GM18517 (cell line): ENCODE results near the gene SLC16A9.

Experiments used
- ATAC-seq: cut with Tn5 transposase; IDR thresholded peaks from one replicate; pipeline ENCODE4 v1.9.1; 2021; ENCODE audit warnings: mild to moderate bottlenecking, moderate library complexity; ENCODE audit not compliant: unreplicated experiment

Gene SLC16A9

GRCh38 chr10:59720377-59720776 is 10.7 kb upstream of the SLC16A9 start:
- ATAC-seq: no peak

- ATAC-seq: no peak
These were observed 9.7 kb upstream of the SLC16A9 start for GRCh38 chr10:59719374-59719773.

- no peak for ATAC-seq
These were observed 8.6 kb upstream of the SLC16A9 start for GRCh38 chr10:59718257-59718656.

- no peak for ATAC-seq
These were observed 3.7 kb upstream of the SLC16A9 start for GRCh38 chr10:59713196-59713821.

GRCh38 chr10:59711871-59712494 is 2.3 kb upstream of the SLC16A9 start:
- ATAC-seq: no peak

- ATAC-seq: no peak
These were observed 745 bp downstream of the SLC16A9 start for GRCh38 chr10:59708816-59709394.

- no peak for ATAC-seq
These were observed 2.5 kb downstream of the SLC16A9 start for GRCh38 chr10:59706851-59707797.

- no peak for ATAC-seq
These were observed 3.7 kb downstream of the SLC16A9 start for GRCh38 chr10:59705931-59706330.

- no peak for ATAC-seq
These were observed 5.0 kb downstream of the SLC16A9 start for GRCh38 chr10:59704630-59705029.

GRCh38 chr10:59702347-59702746 is 7.3 kb downstream of the SLC16A9 start:
- no peak for ATAC-seq

- ATAC-seq: no peak
These were observed 8.9 kb downstream of the SLC16A9 start for GRCh38 chr10:59700709-59701108.

- no peak for ATAC-seq
These were observed 11.3 kb downstream of the SLC16A9 start for GRCh38 chr10:59698326-59698725.

- ATAC-seq: no peak
These were observed 14.0 kb downstream of the SLC16A9 start for GRCh38 chr10:59695637-59696036.

GRCh38 chr10:59694936-59695335 is 14.7 kb downstream of the SLC16A9 start:
- ATAC-seq: no peak

- no peak for ATAC-seq
These were observed 17.5 kb downstream of the SLC16A9 start for GRCh38 chr10:59692113-59692512.

- ATAC-seq: no peak
These were observed 20.7 kb downstream of the SLC16A9 start for GRCh38 chr10:59688921-59689351.

GRCh38 chr10:59687657-59688056 is 22.0 kb downstream of the SLC16A9 start:
- ATAC-seq: no peak

GRCh38 chr10:59684006-59684405 is 25.6 kb downstream of the SLC16A9 start:
- no peak for ATAC-seq

GRCh38 chr10:59682986-59683937 is 26.4 kb downstream of the SLC16A9 start:
- ATAC-seq: no peak

GRCh38 chr10:59680199-59680598 is 29.5 kb downstream of the SLC16A9 start:
- no peak for ATAC-seq
